D721Med (cell line): ENCODE measurements around the gene TDRD7.

Experiments
- DNase-seq: peaks from one replicate; pipeline ENCODE4 v3.0.0; 2011; ENCODE audit warnings: low spot score; ENCODE audit not compliant: insufficient read length
- FAIRE-seq: peaks from 2 replicates; lab custom pipeline; 2011; peaks lifted over from hg19 to GRCh38; lab: Jason Lieb, UNC
- TF ChIP-seq, protein P1 (sequence below): IDR thresholded peaks from 2 replicates; pipeline ENCODE4 v1.5.1; 2012; ENCODE audit warnings: mild to moderate bottlenecking, control low read depth; ENCODE audit not compliant: insufficient read depth; ENCODE audit errors: missing control alignments

The TDRD7 gene

DNA sequence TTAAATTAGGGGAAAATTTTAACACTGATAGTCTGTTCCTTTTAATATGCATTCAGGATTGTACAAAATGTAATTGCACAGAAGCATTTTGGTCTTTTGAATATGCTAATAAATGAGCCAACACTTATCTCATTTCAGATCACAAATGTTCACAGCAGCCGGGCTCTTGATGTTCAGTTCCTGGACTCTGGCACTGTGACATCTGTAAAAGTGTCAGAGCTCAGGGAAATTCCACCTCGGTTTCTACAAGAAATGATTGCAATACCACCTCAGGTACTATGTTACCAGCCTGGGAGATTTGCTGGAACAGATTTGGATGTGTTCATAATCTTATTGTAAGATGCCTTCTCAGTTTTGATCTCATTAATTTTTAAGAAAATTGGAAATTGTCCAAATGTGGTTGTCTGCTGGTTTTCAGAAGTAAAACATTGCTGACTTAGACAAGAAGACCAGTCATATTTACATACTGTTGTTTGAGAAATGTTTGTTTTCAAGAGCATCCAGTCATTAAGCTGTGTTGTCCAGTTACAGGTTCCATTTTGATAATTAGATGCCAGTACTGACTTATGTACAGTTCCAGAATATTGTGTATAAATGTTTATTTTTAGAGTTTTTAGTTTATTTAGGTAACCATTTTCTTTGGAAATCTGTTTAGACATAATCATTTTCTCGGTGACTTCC, 66.5 kb downstream of the TDRD7 start:
- DNase-seq (no peak), FAIRE-seq (no peak)
- TF ChIP-seq, protein P1, sequence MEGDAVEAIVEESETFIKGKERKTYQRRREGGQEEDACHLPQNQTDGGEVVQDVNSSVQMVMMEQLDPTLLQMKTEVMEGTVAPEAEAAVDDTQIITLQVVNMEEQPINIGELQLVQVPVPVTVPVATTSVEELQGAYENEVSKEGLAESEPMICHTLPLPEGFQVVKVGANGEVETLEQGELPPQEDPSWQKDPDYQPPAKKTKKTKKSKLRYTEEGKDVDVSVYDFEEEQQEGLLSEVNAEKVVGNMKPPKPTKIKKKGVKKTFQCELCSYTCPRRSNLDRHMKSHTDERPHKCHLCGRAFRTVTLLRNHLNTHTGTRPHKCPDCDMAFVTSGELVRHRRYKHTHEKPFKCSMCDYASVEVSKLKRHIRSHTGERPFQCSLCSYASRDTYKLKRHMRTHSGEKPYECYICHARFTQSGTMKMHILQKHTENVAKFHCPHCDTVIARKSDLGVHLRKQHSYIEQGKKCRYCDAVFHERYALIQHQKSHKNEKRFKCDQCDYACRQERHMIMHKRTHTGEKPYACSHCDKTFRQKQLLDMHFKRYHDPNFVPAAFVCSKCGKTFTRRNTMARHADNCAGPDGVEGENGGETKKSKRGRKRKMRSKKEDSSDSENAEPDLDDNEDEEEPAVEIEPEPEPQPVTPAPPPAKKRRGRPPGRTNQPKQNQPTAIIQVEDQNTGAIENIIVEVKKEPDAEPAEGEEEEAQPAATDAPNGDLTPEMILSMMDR = no peak

DNA sequence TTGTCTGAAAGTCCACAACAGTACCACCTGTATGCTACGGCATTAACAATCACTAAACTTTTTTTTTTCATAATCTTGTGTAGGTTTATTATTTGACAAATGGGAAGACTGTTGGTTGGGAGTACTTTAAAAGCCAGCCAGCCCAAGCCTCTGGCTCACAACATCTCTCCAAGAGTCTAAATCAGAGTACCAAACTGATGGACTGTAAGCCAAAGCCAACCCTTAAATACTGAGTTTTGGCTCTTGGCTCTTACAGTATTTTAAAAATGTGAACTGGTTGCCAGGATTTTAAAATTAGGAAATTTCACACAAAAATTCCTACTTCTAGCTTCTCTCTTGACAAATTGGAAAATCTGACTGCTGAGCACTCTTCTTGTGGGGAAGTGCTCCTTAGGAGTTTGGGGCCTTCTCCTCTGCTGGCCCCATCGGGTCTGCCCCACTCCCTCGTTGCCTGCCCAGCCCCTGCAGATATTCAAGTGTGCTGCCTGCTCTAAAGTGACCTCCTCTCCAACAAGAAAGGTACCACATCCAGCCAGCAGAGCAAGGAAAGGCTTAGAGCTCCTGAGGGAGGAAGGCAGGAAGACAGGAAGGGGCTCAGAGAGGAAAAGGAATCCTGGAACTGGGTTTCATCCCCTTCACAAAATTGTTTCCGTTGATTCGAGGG, 67.7 kb downstream of the TDRD7 start:
- DNase-seq = no peak
- TF ChIP-seq, protein P1 = no peak
- no peak for FAIRE-seq

DNA sequence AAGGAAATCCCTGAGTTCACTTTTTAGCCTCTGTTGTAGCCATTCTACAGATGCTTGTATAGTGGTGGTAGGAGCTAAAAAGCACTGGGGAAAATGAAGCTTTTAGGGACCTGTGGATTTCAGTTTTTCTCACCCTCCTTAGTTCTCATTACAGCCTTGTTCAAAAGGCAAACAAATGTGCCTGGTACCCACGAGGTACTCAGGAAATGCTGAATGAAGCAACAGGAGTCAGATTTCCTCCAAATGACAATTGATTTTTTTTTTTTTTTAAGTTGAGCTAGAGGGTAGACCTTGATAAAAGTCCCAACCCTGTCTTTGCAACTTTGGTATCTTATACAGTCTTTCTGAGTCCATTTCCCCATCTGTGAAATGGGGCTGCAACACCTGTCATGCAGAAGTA, 68.3 kb downstream of the TDRD7 start:
- TF ChIP-seq, protein P1 = no peak
- DNase-seq (no peak), FAIRE-seq (no peak)

DNA sequence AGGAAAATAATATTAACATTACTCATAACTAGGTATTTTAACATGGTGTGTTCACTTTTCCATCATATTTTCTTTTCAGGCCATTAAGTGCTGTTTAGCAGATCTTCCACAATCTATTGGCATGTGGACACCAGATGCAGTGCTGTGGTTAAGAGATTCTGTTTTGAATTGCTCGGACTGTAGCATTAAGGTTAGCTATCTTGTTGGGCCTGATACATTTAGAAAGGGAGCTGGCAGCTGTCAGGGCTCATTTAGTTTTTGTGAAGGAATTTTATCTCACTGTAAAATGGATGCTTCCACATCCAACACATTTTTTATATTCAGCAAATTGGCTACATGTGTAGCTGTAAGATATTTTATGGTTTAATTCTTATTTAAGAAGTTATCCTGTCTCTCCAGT, 68.9 kb downstream of the TDRD7 start:
- no peak for DNase-seq
- FAIRE-seq = no peak
- TF ChIP-seq, protein P1 = no peak

DNA sequence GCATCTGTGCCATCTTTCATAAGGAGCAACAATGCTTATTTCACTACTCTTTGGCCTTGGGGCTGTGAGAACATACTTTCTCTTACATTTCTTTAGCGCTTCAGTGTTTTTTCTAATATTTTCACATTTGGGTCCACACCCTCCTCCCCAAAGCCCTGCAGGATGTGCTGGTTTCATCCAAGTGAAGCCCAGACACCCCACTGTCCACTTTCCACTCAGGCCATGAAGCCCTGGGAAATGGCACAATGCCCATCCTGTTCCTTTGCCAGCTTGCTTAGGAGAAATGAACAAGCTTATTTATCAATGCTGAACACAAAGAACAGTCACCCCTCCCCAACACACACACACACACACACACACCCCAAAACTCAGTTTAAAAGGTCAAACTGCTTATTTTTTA, 72.2 kb downstream of the TDRD7 start:
- FAIRE-seq = no peak
- TF ChIP-seq, protein P1 = no peak
- DNase-seq = no peak

DNA sequence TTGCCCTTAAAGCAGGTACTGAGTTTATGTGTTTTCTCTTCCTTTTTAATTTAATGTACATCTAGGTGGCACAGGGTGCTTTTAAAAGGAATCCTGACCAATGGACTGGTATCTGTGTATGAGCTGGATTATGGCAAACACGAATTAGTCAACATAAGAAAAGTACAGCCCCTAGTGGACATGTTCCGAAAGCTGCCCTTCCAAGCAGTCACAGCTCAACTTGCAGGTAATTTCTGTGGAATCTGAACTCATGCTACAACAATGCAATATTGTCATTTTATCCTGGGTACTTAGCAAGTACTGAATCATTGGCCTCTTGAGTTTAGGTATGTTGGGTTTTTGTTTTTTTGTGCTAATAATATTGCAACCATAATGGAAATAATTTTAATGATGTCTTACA, 75.2 kb downstream of the TDRD7 start:
- FAIRE-seq = no peak
- TF ChIP-seq, protein P1 = peak; percentile 22
- DNase-seq = no peak

DNA sequence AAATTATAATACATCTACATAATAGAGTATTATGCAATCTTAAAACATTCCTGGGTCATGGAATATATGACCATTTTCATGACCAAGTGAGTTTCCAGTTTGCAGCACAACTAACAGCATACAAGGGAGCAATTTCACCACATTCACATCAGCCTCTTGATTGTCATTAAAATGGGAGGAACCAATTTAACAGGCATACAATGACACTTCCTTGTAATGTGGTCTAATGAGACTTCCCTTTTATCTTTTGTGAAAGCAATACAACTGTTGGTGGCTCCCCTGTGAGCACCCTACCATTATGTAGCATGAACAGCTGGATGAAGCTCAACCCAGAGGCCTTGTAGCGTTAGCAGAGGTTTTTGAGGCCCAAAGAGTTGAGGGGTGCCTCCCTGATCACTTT, 76.0 kb downstream of the TDRD7 start:
- FAIRE-seq (no peak), DNase-seq (no peak)
- TF ChIP-seq, protein P1 = no peak
